HG03097 (cell line): ENCODE data around the gene NANP.
"Not testable (repeated sequence)": the region's sequence is repeated elsewhere in the genome, so short reads cannot be mapped to it uniquely, and the experiment has no call there.

Experiments used
- ATAC-seq: cut with Tn5 transposase; IDR thresholded peaks from one replicate; pipeline ENCODE4 v1.9.1; 2021; ENCODE audit not compliant: unreplicated experiment, low FRiP score

The NANP gene

GRCh38 chr20:25623736-25624499, at the start of gene NANP:
NANP (minus strand) TSS chr20:25624014; CDS start chr20:25623948, 66 bp downstream.
- peak; percentile 85 for ATAC-seq

GRCh38 chr20:25672659-25673235, 48.9 kb upstream of the NANP start:
- no peak for ATAC-seq

- ATAC-seq: no peak
Observed at GRCh38 chr20:25669826-25670422, 46.1 kb upstream of the NANP start.

GRCh38 chr20:25668446-25668845, 44.6 kb upstream of the NANP start:
- no peak for ATAC-seq

- ATAC-seq: no peak
Observed at GRCh38 chr20:25659999-25660398, 36.2 kb upstream of the NANP start.

- no peak for ATAC-seq
Observed at GRCh38 chr20:25654487-25654886, 30.7 kb upstream of the NANP start.

- ATAC-seq: not testable (repeated sequence)
Observed at GRCh38 chr20:25652866-25653265, 29.1 kb upstream of the NANP start.

GRCh38 chr20:25644814-25645213, 21.0 kb upstream of the NANP start:
- no peak for ATAC-seq

- ATAC-seq: no peak
Observed at GRCh38 chr20:25643716-25644115, 19.9 kb upstream of the NANP start.

- no peak for ATAC-seq
Observed at GRCh38 chr20:25637247-25637646, 13.4 kb upstream of the NANP start.

- no peak for ATAC-seq
Observed at GRCh38 chr20:25632940-25633790, 9.4 kb upstream of the NANP start.

- not testable (repeated sequence) for ATAC-seq
Observed at GRCh38 chr20:25630615-25631014, 6.8 kb upstream of the NANP start.

GRCh38 chr20:25629816-25630499, 6.1 kb upstream of the NANP start:
- ATAC-seq: no peak

GRCh38 chr20:25626779-25627178, 3.0 kb upstream of the NANP start:
- ATAC-seq: no peak

- no peak for ATAC-seq
Observed at GRCh38 chr20:25624500-25624939, 706 bp upstream of the NANP start.

GRCh38 chr20:25623225-25623735, 534 bp downstream of the NANP start:
- ATAC-seq: peak; percentile 11

GRCh38 chr20:25622450-25623224, 1.2 kb downstream of the NANP start:
- no peak for ATAC-seq

GRCh38 chr20:25622049-25622448, 1.8 kb downstream of the NANP start:
- ATAC-seq: no peak

- no peak for ATAC-seq
Observed at GRCh38 chr20:25619514-25619913, 4.3 kb downstream of the NANP start.
